NB4 (cell line): ENCODE data around the gene ECT2.
"Not testable (repeated sequence)": the region's sequence is repeated elsewhere in the genome, so short reads cannot be mapped to it uniquely, and the experiment has no call there.

Experiments used
- DNase-seq: peaks from one replicate; pipeline ENCODE4 v3.0.0; 2010; ENCODE audit warnings: low read depth
- H3K4me3 ChIP-seq: one replicate; pipeline ENCODE4 v1.5.1; 2011; ENCODE audit warnings: mild to moderate bottlenecking, low read depth, low read length, moderate library complexity
- CTCF ChIP-seq: IDR thresholded peaks from one replicate; pipeline ENCODE4 v1.5.1; 2012; ENCODE audit warnings: low read depth, low read length
- MAX ChIP-seq: IDR thresholded peaks from 2 replicates; pipeline ENCODE4 v1.6.1; 2011; ENCODE audit warnings: low read depth, low read length
- MYC ChIP-seq: IDR thresholded peaks from 2 replicates; pipeline ENCODE4 v1.6.1; 2011; ENCODE audit warnings: low read depth, low read length
- POLR2A ChIP-seq: IDR thresholded peaks from 2 replicates; pipeline ENCODE4 v1.6.1; 2011; ENCODE audit warnings: mild to moderate bottlenecking; ENCODE audit not compliant: insufficient read length; ENCODE audit errors: extremely low read depth

ECT2 gene

DNA sequence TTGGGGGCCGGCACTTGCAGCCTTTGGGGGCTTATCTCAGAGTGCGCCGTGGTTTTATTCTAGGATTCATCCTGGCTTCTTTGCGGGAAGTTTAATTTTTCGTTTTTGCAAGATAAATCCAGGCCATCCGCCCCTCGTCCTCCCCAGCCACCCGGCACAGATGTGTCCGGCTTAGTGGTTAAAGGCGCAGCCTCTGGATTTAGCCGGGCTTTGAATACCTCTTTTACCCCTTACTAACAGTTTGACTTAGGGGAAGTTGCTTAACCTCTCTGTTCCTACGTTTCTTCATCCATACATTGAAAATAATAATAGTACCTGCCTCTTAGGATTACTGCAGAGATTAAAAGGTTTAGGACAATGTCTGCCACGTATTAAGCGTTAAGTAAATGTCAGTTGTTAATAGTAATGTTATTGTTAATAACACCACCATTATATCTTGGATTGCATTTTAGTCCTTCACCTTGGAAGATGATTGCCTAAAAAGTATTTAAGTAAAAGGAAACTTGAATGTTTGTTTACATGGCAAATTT is 714 bp downstream of the ECT2 start:
- H3K4me3 ChIP-seq: peak overlapping the region; percentile 96
- DNase-seq: peak; percentile 69
- TF ChIP-seq CTCF (no peak), MAX (no peak), MYC (no peak), POLR2A (no peak)

DNA sequence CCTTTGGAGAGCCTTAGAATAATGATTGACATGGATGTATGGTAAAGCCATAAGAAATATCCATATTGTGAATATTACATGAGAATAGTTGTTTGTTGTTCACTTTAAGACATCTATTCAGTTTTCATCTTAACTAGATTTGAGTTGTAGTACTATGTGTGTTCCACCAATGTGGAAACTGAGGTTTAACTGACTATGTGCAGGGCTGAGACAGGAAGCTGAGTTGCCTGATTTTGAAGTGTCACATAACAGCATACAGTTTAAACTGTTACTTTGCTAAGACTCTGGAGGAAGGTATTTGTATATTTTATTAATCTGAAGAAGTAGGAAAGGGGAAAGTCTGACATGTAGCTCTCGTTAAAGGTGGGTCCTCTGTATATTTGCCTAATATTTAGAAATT is 2.1 kb downstream of the ECT2 start:
- TF ChIP-seq MAX (no peak), CTCF (no peak), POLR2A (no peak), MYC (no peak)
- DNase-seq: no peak
- H3K4me3 ChIP-seq: peak overlapping the region; percentile 46

- DNase-seq: no peak
- peak overlapping the region; percentile 17 for H3K4me3 ChIP-seq
- TF ChIP-seq POLR2A (no peak), MYC (no peak), MAX (no peak), CTCF (no peak)
These were observed 2.6 kb downstream of the ECT2 start for GRCh38 chr3:172753125-172753524.

DNA sequence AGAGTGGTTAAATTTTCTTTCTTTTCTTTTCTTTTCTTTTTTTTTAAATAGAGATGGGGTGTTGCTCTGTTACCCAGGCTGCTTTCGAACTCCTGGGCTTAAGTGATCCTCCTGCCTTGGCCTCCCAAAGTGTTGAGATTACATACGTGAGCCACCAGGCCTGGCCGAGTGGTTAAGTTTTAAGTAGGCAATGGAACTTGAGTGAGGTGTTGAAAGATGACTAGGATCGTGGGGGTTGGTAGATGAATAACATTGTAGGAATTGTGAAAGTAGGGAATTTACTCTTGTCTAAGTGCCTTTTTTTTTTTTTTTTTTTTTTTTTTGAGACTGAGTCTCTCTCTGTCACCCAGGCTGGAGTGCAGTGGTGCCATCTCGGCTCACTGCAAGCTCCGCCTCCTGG is 9.9 kb downstream of the ECT2 start:
- DNase-seq, H3K4me3 ChIP-seq: not testable (repeated sequence)

- TF ChIP-seq POLR2A (no peak), MAX (no peak), MYC (no peak)
- no peak overlapping the region for H3K4me3 ChIP-seq
- no peak for DNase-seq
These were observed 15.7 kb downstream of the ECT2 start for GRCh38 chr3:172766241-172766640.

DNA sequence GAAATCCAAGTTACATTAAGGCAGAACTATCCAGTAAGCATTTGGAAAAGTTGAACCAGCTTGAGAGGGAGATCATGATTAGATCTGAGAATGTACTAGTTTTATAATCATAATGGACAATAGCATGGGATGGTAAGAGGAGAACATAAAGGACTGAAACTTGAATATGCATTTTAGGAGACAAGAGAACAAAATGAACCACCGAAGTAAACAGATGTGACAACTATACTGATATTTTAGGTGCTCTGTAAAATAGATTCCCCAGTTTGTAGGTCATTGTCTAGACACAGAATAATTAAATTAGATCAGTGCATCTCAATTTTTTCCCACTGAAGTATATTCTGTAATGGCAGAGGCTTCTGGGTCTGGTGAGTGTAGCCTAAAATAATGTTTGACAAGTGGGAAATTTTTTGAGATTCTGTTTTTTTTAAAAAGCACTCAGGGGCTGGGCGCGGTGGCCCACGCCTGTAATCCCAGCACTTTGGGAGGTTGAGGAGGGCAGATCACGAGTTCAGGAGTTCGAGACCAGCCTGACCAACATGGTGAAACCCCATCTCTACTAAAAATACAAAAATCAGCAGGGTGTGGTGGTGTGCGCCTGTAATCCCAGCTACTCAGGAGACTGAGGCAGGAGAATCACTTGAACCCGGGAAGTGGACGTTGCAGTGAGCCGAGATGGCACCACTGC is 16.3 kb downstream of the ECT2 start:
- TF ChIP-seq MAX (no peak), POLR2A (no peak), CTCF (no peak), MYC (no peak)
- no peak for DNase-seq
- H3K4me3 ChIP-seq: no peak overlapping the region

GRCh38 chr3:172770382-172770781 is 19.9 kb downstream of the ECT2 start:
- H3K4me3 ChIP-seq: no peak overlapping the region
- DNase-seq: no peak
- TF ChIP-seq MYC (no peak), MAX (no peak), CTCF (no peak), POLR2A (no peak)
